HG03575 (cell line): ENCODE data around the gene DCPS.
"Not testable (repeated sequence)": the region's sequence is repeated elsewhere in the genome, so short reads cannot be mapped to it uniquely, and the experiment has no call there.

Experiments used
- ATAC-seq: cut with Tn5 transposase; IDR thresholded peaks from one replicate; pipeline ENCODE4 v1.9.1; 2021; ENCODE audit not compliant: unreplicated experiment, insufficient number of reproducible peaks, low FRiP score; ENCODE audit errors: extremely low read depth

DCPS gene

GRCh38 chr11:126355324-126355925 lies 51.6 kb downstream of the DCPS start, which contains the start of gene ST3GAL4:
Gene ST3GAL4 (plus strand): TSS chr11:126355686. CDS start chr11:126406156, 50,470 bp downstream.
- no peak for ATAC-seq

GRCh38 chr11:126355926-126356897 lies 52.4 kb downstream of the DCPS start:
- no peak for ATAC-seq

GRCh38 chr11:126357055-126357962 lies 53.4 kb downstream of the DCPS start:
- no peak for ATAC-seq

- no peak for ATAC-seq
Observed at GRCh38 chr11:126357969-126358762, 54.3 kb downstream of the DCPS start.

- no peak for ATAC-seq
Observed at GRCh38 chr11:126358763-126359160, 54.9 kb downstream of the DCPS start.

- no peak for ATAC-seq
Observed at GRCh38 chr11:126359431-126360048, 55.7 kb downstream of the DCPS start.

GRCh38 chr11:126360049-126360446 lies 56.2 kb downstream of the DCPS start:
- no peak for ATAC-seq

GRCh38 chr11:126361400-126361799 lies 57.5 kb downstream of the DCPS start:
- no peak for ATAC-seq

- ATAC-seq, result no peak
Observed at GRCh38 chr11:126362879-126363655, 59.2 kb downstream of the DCPS start.

- no peak for ATAC-seq
Observed at GRCh38 chr11:126363706-126364248, 59.9 kb downstream of the DCPS start.

GRCh38 chr11:126364735-126365134 lies 60.9 kb downstream of the DCPS start:
- not testable (repeated sequence) for ATAC-seq

- not testable (repeated sequence) for ATAC-seq
Observed at GRCh38 chr11:126365508-126365907, 61.6 kb downstream of the DCPS start.

GRCh38 chr11:126366064-126366822 lies 62.4 kb downstream of the DCPS start:
- no peak for ATAC-seq

- ATAC-seq, result not testable (repeated sequence)
Observed at GRCh38 chr11:126366823-126367654, 63.2 kb downstream of the DCPS start.

GRCh38 chr11:126367806-126368205 lies 63.9 kb downstream of the DCPS start:
- not testable (repeated sequence) for ATAC-seq
